ENCODE results near the gene SORCS2.
"Not testable (repeated sequence)": the region's sequence is repeated elsewhere in the genome, so short reads cannot be mapped to it uniquely, and the experiment has no call there.

Gene SORCS2

GRCh38 chr4:7159923-7160322 lies 32.4 kb upstream of the SORCS2 start:
- DNase-seq (ENCODE audit: low read depth in 1 of 2, low spot score in 1 of 2): no peak

- DNase-seq (ENCODE audit: low read depth in 1 of 2, low spot score in 1 of 2): no peak
These were observed 31.9 kb upstream of the SORCS2 start for GRCh38 chr4:7160439-7160838.

GRCh38 chr4:7160951-7161440 lies 31.3 kb upstream of the SORCS2 start:
- DNase-seq (ENCODE audit: low read depth in 1 of 2, low spot score in 1 of 2): no peak

GRCh38 chr4:7161721-7162214 lies 30.6 kb upstream of the SORCS2 start:
- DNase-seq (ENCODE audit: low read depth in 1 of 2, low spot score in 1 of 2): no peak

GRCh38 chr4:7165056-7165873 lies 27.1 kb upstream of the SORCS2 start:
- not testable (repeated sequence) for DNase-seq (ENCODE audit: low read depth in 1 of 2, low spot score in 1 of 2)

- no peak for DNase-seq (ENCODE audit: low read depth in 1 of 2, low spot score in 1 of 2)
These were observed 26.5 kb upstream of the SORCS2 start for GRCh38 chr4:7165874-7166201.

GRCh38 chr4:7166237-7166636 lies 26.1 kb upstream of the SORCS2 start:
- DNase-seq (ENCODE audit: low read depth in 1 of 2, low spot score in 1 of 2): no peak

GRCh38 chr4:7166981-7167700 lies 25.2 kb upstream of the SORCS2 start:
- DNase-seq (ENCODE audit: low read depth in 1 of 2, low spot score in 1 of 2): no peak

- DNase-seq (ENCODE audit: low read depth in 1 of 2, low spot score in 1 of 2): no peak
These were observed 24.6 kb upstream of the SORCS2 start for GRCh38 chr4:7167706-7168105.

GRCh38 chr4:7168106-7168505 lies 24.2 kb upstream of the SORCS2 start:
- no peak for DNase-seq (ENCODE audit: low read depth in 1 of 2, low spot score in 1 of 2)

- DNase-seq (ENCODE audit: low read depth in 1 of 2, low spot score in 1 of 2): no peak
These were observed 23.2 kb upstream of the SORCS2 start for GRCh38 chr4:7169134-7169533.

- no peak for DNase-seq (ENCODE audit: low read depth in 1 of 2, low spot score in 1 of 2)
These were observed 22.3 kb upstream of the SORCS2 start for GRCh38 chr4:7170012-7170411.

- no peak for DNase-seq (ENCODE audit: low read depth in 1 of 2, low spot score in 1 of 2)
These were observed 21.0 kb upstream of the SORCS2 start for GRCh38 chr4:7171191-7171900.

GRCh38 chr4:7172508-7172907 lies 19.8 kb upstream of the SORCS2 start:
- no peak for DNase-seq (ENCODE audit: low read depth in 1 of 2, low spot score in 1 of 2)

- no peak for DNase-seq (ENCODE audit: low read depth in 1 of 2, low spot score in 1 of 2)
These were observed 19.4 kb upstream of the SORCS2 start for GRCh38 chr4:7172946-7173345.

GRCh38 chr4:7173841-7174449 lies 18.4 kb upstream of the SORCS2 start:
- no peak for DNase-seq (ENCODE audit: low read depth in 1 of 2, low spot score in 1 of 2)

- DNase-seq (ENCODE audit: low read depth in 1 of 2, low spot score in 1 of 2): no peak
These were observed 13.2 kb upstream of the SORCS2 start for GRCh38 chr4:7179158-7179557.

- DNase-seq (ENCODE audit: low read depth in 1 of 2, low spot score in 1 of 2): no peak
These were observed 11.4 kb upstream of the SORCS2 start for GRCh38 chr4:7180938-7181337.

GRCh38 chr4:7182616-7183015 lies 9.7 kb upstream of the SORCS2 start:
- no peak for DNase-seq (ENCODE audit: low read depth in 1 of 2, low spot score in 1 of 2)

GRCh38 chr4:7183161-7183560 lies 9.2 kb upstream of the SORCS2 start:
- no peak for DNase-seq (ENCODE audit: low read depth in 1 of 2, low spot score in 1 of 2)

- DNase-seq (ENCODE audit: low read depth in 1 of 2, low spot score in 1 of 2): no peak
These were observed 8.4 kb upstream of the SORCS2 start for GRCh38 chr4:7183780-7184460.
